Stomach (tissue), 4 donors: ENCODE data around the gene BAZ2A.

ENCODE experiments used
- POLR2A ChIP-seq, 4 donors: fragments of 450-650 bp; IDR thresholded peaks; one replicate each; pipeline ENCODE4 v1.6.1; 2016; ENCODE audit warnings: antibody characterized with exemption in 4 of 4, control low read depth in 2 of 4, mild to moderate bottlenecking in 1 of 4, moderate library complexity in 1 of 4
- TF ChIP-seq, protein P1 (sequence below), 7 experiments: fragments of 450-650 bp in 4 of 7; fragments of 200-600 bp in 3 of 7; sonication (generic) in 3 of 7; IDR thresholded peaks; one replicate each; pipeline ENCODE4 v1.5.1; 2016 to 2019; ENCODE audit warnings: antibody characterized with exemption in 7 of 7, control low read depth in 2 of 7, mild to moderate bottlenecking in 1 of 7

DNA sequence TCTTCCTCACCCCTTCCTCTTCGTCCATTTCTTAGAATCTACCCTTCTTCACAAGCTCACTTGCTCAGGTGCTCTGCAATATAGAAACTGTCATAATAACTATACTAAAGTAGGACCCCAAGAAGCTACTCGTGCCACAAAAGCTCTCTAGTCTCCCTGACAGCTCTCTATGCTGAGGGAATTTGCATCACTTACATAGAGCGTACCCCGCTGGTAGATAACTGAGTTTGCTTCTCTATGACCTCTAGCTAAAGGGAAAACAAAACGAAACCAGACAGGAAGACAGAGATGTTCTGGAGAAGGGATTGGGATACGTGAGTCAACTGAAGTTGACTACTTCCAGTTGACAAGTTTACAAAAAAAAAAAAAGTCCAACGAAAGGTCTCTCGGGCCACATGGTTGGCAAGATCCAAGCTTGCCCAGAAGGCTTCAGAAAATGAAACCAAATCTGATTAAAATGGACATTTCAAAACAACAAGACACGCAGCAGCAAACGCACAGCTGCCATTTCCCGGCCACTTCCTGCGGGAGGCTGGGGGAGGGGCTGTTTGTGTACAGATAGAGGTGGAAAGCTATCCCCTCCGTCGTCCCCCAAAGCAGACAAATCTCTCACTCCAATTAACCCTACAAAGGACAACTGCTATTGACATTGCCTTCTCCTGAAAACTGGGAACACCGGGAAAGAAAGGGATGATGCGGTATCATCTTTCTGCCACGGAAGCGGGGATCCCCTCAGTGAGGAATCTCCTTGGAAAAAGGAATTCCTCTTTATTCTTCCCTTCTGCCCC, 1.3 kb downstream of the BAZ2A start:
- TF ChIP-seq, protein P1, sequence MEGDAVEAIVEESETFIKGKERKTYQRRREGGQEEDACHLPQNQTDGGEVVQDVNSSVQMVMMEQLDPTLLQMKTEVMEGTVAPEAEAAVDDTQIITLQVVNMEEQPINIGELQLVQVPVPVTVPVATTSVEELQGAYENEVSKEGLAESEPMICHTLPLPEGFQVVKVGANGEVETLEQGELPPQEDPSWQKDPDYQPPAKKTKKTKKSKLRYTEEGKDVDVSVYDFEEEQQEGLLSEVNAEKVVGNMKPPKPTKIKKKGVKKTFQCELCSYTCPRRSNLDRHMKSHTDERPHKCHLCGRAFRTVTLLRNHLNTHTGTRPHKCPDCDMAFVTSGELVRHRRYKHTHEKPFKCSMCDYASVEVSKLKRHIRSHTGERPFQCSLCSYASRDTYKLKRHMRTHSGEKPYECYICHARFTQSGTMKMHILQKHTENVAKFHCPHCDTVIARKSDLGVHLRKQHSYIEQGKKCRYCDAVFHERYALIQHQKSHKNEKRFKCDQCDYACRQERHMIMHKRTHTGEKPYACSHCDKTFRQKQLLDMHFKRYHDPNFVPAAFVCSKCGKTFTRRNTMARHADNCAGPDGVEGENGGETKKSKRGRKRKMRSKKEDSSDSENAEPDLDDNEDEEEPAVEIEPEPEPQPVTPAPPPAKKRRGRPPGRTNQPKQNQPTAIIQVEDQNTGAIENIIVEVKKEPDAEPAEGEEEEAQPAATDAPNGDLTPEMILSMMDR (IDR thresholded peaks at IDR 0.05): no peak
- TF ChIP-seq POLR2A (IDR thresholded peaks at IDR 0.05): no peak
